Coronary artery (tissue), 2 donors: ENCODE measurements around the gene TAF1B.
"Not testable (repeated sequence)": the region's sequence is repeated elsewhere in the genome, so short reads cannot be mapped to it uniquely, and the experiment has no call there.

Experiments used
- DNase-seq: peaks from one replicate; pipeline ENCODE4 v3.0.0-alpha.2; 2017; ENCODE audit warnings: low spot score
- H3K27ac ChIP-seq, 2 donors: fragments of 200-600 bp; sonication (generic); one replicate each; pipeline ENCODE4 v1.5.1; 2016 to 2019
- H3K4me3 ChIP-seq: fragments of 200-600 bp; sonication (generic); 2 replicates; pipeline ENCODE4 v1.5.1; 2016; ENCODE audit warnings: mild to moderate bottlenecking, moderate library complexity
- CTCF ChIP-seq: fragments of 200-600 bp; sonication (generic); IDR thresholded peaks from one replicate; pipeline ENCODE4 v1.5.1; 2019; ENCODE audit warnings: antibody characterized with exemption

TAF1B gene

GRCh38 chr2:9914384-9915065, 71.3 kb downstream of the TAF1B start:
- Histone ChIP-seq H3K27ac (no peak overlapping the region), H3K4me3 (no peak overlapping the region)
- no peak for TF ChIP-seq CTCF
- no peak for DNase-seq

GRCh38 chr2:9918275-9918674, 75.0 kb downstream of the TAF1B start:
- no peak for DNase-seq
- no peak for TF ChIP-seq CTCF
- Histone ChIP-seq H3K27ac (no peak overlapping the region), H3K4me3 (no peak overlapping the region)

GRCh38 chr2:9919512-9919911, 76.2 kb downstream of the TAF1B start:
- Histone ChIP-seq H3K27ac (no peak overlapping the region), H3K4me3 (no peak overlapping the region)
- TF ChIP-seq CTCF, result no peak
- DNase-seq, result no peak

GRCh38 chr2:9927020-9927419, 83.7 kb downstream of the TAF1B start:
- DNase-seq, H3K4me3 ChIP-seq, H3K27ac ChIP-seq: not testable (repeated sequence)

- DNase-seq, result no peak
- H3K4me3 ChIP-seq, result no peak overlapping the region
- TF ChIP-seq CTCF, result no peak
- no peak overlapping the region for H3K27ac ChIP-seq
Observed at GRCh38 chr2:9937258-9937657, 94.0 kb downstream of the TAF1B start.

- no peak for DNase-seq
- H3K27ac ChIP-seq, result no peak overlapping the region
- H3K4me3 ChIP-seq, result no peak overlapping the region
- no peak for TF ChIP-seq CTCF
Observed at GRCh38 chr2:9937968-9938367, 94.7 kb downstream of the TAF1B start.

- no peak overlapping the region for H3K27ac ChIP-seq
- TF ChIP-seq CTCF, result no peak
- H3K4me3 ChIP-seq, result no peak overlapping the region
- no peak for DNase-seq
Observed at GRCh38 chr2:9939587-9940485, 96.6 kb downstream of the TAF1B start.
